ENCODE data around the gene AURKA.

The AURKA gene

DNA sequence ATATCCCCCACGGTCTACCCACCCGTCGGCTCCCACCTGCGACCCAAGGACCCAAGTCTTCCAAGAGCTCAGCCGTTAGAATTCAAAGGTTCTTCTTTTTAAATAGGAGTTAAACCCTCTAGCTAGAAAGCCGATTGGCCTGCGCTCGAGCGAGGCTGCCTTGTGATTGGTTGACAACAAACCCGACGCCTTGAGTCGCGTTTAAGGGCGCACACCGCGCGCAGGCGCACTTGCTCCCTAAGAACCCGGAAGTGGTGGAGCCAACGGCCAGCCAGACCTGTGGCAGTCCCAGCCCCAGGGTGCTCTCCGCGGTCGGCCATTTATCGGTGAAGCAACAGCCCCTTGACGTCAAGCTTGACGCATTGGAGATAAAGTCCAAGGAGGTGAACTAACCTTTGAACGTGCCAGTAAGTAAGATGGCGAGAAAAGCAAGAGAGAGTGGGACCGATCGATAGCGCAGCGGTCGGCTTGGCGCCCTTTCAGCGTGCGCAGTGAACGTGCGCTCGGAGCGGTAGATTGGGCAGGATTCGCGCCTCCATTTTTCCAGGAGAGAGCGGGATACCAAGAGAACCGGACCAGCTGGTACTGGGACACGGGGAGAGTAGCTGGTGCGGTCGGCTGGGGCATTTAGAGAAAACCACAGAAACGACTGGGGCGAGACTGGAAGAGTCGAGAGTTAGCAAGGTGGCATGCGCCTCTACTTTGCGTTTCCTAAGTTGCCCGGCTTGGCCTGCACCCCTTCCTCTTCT lies at the start of gene AURKA, which contains the start of gene CSTF1:
AURKA (minus strand) TSS at position 84 of the 749 bp plus-strand sequence. CDS start 4,018 bp downstream, outside the sequence.
CSTF1 (plus strand) TSS at position 514 of the 749 bp plus-strand sequence. CDS start 2,908 bp downstream, outside the sequence.
- TF ChIP-seq, protein P1, sequence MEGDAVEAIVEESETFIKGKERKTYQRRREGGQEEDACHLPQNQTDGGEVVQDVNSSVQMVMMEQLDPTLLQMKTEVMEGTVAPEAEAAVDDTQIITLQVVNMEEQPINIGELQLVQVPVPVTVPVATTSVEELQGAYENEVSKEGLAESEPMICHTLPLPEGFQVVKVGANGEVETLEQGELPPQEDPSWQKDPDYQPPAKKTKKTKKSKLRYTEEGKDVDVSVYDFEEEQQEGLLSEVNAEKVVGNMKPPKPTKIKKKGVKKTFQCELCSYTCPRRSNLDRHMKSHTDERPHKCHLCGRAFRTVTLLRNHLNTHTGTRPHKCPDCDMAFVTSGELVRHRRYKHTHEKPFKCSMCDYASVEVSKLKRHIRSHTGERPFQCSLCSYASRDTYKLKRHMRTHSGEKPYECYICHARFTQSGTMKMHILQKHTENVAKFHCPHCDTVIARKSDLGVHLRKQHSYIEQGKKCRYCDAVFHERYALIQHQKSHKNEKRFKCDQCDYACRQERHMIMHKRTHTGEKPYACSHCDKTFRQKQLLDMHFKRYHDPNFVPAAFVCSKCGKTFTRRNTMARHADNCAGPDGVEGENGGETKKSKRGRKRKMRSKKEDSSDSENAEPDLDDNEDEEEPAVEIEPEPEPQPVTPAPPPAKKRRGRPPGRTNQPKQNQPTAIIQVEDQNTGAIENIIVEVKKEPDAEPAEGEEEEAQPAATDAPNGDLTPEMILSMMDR (conservative IDR thresholded peaks at IDR 0.05), result no peak

DNA sequence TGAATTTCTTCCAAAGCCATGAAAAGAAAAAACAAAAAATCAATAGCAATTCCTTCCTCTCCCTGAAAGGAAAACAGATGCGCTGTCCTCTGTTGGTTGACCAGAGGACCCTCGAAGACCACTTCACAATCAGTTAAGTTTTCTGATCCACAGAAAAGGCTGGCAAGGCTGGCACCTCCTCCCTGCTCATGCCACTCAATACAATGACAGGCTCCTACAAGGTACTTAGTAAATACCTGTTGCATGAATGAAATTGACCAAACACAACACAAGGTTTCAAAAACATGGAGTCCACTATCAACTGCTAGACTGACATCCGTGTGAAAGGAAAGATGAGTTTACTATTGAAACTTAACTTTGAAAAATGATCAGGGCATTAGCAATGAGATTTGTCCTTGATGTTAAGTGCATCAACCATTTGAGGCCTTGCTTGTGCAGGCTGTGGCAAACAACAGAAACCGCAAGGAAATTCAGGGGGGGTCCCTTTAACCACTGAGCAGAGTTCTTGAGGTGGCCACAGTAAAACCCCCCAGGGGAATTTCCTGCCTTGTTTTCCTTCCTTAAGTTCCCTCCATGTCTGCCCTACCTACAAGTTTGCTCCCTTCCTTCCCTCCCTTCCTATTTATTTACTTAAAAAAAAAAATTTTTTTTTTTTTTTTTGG lies 48.5 kb upstream of the AURKA start:
- H3K27ac ChIP-seq, result no peak overlapping the region
- TF ChIP-seq, protein P1 (conservative IDR thresholded peaks at IDR 0.05), result no peak

More for the DNA sequence above, at the start of gene AURKA, which contains the start of gene CSTF1:
- peak within 1 kb of the TSS; percentile 97 for H3K27ac ChIP-seq

DNA sequence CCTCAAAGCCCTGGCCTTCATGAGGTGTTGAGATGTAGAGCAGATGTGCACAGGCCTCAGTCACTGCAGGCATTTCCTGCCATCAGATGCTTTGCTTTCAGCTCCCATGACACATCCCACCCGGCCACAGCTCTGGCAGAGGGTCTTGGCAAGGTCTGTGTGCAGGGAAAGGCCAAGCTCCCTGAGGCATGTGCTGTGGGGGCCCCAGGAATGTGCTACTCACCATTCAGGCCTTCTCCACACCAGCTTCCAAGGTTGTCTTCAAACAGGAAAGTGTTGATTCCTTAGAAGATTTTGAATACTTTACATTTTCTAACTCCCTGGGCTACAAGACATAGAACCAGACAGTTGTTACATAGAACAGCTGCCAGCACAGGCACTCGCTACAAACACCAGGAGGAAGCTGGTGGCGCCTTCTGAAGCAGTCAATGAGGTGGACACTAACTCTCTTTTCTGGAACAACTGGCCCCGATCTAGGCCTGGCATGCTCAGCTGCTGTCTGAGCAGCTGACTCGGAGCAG lies 47.8 kb upstream of the AURKA start:
- TF ChIP-seq, protein P1 (conservative IDR thresholded peaks at IDR 0.05), result no peak

DNA sequence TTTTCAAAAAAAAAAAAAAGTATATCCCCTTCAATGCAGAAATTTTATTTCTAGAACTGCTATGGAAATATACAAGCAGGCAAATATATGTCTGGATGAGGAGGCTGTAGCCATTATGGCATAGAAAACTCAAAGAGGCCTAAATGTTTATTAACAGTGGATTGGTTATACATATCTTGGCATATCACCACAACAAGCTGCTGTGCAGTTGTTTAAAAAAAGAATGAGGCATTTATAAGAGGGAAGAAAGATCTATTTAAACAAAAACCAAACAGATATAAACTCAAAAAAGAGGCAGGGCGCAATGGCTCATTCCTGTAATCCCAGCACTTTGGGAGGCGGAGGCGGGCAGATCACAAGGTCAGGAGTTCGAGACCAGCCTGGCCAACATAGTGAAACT lies 46.3 kb upstream of the AURKA start:
- no peak overlapping the region for H3K27ac ChIP-seq

More for the DNA sequence above, 47.8 kb upstream of the AURKA start:
- no peak overlapping the region for H3K27ac ChIP-seq

DNA sequence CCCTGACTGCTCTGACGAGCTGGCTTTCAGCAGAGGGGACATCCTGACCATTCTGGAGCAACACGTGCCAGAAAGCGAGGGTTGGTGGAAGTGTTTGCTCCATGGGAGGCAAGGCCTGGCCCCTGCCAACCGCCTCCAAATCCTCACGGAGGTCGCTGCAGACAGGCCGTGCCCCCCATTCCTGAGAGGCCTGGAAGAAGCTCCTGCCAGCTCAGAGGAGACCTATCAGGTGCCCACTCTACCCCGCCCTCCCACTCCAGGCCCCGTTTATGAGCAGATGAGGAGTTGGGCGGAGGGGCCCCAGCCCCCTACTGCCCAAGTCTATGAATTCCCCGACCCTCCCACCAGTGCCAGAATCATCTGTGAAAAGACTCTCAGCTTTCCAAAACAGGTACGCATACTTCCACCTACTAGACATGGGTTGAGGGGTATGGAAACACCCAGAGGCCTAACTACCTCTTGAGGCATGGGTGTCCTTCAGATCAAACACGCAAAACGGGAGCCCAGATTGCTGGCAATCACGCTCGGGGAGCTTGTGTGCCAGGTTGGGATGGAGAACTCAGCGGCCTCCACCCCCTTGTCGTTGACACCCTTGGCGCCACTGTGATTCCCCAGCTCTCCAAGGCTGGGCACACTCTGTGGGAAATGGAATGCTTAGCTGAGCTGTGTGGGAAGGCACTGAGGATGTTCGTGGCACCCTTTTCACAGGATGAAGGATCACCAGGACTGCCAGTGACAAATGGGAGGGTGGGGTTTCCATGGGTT lies 45.4 kb upstream of the AURKA start:
- no peak overlapping the region for H3K27ac ChIP-seq
- TF ChIP-seq, protein P1 (conservative IDR thresholded peaks at IDR 0.05), result no peak

More for the DNA sequence above, 46.3 kb upstream of the AURKA start:
- TF ChIP-seq, protein P1 (conservative IDR thresholded peaks at IDR 0.05), result no peak

DNA sequence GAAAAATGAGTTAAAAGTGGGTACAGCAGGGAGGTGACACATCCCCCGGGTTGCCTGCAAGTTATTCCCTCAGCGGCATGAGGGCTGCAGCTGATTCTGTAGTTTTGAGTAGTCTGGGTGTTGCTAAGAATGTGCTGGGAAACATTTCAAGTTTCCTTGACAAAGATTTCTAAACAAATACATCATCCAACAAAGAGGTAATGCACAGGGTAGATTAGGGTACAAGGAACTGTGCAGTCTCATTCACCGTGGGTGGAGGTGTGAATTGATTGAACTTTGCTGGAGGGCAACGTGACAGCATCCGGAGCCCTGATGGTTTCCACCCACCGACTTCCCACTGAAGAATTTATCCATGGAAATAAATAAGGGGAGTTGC lies 41.9 kb upstream of the AURKA start:
- TF ChIP-seq, protein P1 (conservative IDR thresholded peaks at IDR 0.05), result no peak
- no peak overlapping the region for H3K27ac ChIP-seq
